Adrenal gland (tissue), 12 donors: ENCODE measurements around the gene ACBD4. TPM values are rescaled to one million over a fixed set of nuclear protein-coding genes. Genes with fewer than 3 reads are reported as not detected.

Experiments
- DNase-seq, 7 donors: peaks; one replicate each; pipeline ENCODE4 v3.0.0-alpha.2; 2019 to 2020
- H3K27ac ChIP-seq, 5 donors: fragments of 200-600 bp; sonication (generic) in 4 of 5; 1 replicate in 3 of 5; 2 replicates in 2 of 5; pipeline versions ENCODE4 v1.5.1 to v1.8.0; 2016 to 2020; ENCODE audit warnings: mild to moderate bottlenecking in 1 of 5
- H3K27me3 ChIP-seq: fragments of 200-600 bp; 2 replicates; pipeline ENCODE4 v1.8.0; 2021
- H3K36me3 ChIP-seq, 2 donors: fragments of 200-600 bp; replicated peaks in 1 of 2; 1 replicate in 1 of 2; 2 replicates in 1 of 2; pipeline versions ENCODE4 v1.5.1 to v1.8.0; 2018 to 2022
- H3K4me1 ChIP-seq, 2 donors: fragments of 200-600 bp; replicated peaks in 1 of 2; 1 replicate in 1 of 2; 2 replicates in 1 of 2; pipeline versions ENCODE4 v1.5.1 to v1.8.0; 2018 to 2021
- H3K4me3 ChIP-seq, 4 donors: fragments of 200-600 bp; sonication (generic) in 3 of 4; one replicate each; pipeline ENCODE4 v1.5.1; 2016 to 2018
- H3K9me3 ChIP-seq, 3 donors: fragments of 200-600 bp; sonication (generic) in 1 of 3; replicated peaks in 1 of 3; 1 replicate in 2 of 3; 2 replicates in 1 of 3; pipeline versions ENCODE4 v1.5.1 to v1.8.0; 2016 to 2021
- CTCF ChIP-seq, 6 experiments: fragments of 450-650 bp in 4 of 6; fragments of 200-600 bp in 2 of 6; sonication (generic) in 1 of 6; IDR thresholded peaks; 1 replicate in 5 of 6; 2 replicates in 1 of 6; pipeline versions ENCODE4 v1.5.1 to v1.8.0; 2016 to 2021; ENCODE audit warnings: antibody characterized with exemption in 6 of 6, mild to moderate bottlenecking in 2 of 6, moderate library complexity in 1 of 6
- POLR2A ChIP-seq, 2 donors: fragments of 450-650 bp; IDR thresholded peaks; one replicate each; pipeline ENCODE4 v1.6.1; 2017; ENCODE audit warnings: antibody characterized with exemption in 2 of 2, mild to moderate bottlenecking in 2 of 2, moderate library complexity in 1 of 2
- WGBS, 4 donors: extraction: QIAGEN DNeasy Blood & Tissue Kit in 2 of 4; methylation state at CpG; one replicate each; pipeline versions ENCODE4 v1.1.5 to v1.1.7; 2013 to 2017; 5-methylcytosine and 5-hydroxymethylcytosine counted together
- intact Hi-C, 2 donors: fragments of 100-400 bp; cut with DNase I; formaldehyde crosslinking; loops; one replicate each; pipeline versions ENCODE4 v1.14.1 to v1.15.0; 2022 to 2023
- polyA plus RNA-seq, 3 donors: library from polyadenylated mRNA; stranded (reverse); fragments of 200-250 nt in 2 of 3; fragments of 350-450 nt in 1 of 3; fragmentation: Illumina TruSeq in 1 of 3; extraction: RNeasy Lipid Tissue Mini Kit (QIAGEN cat#74804) in 1 of 3; gene quantifications; one replicate each; pipeline ENCODE4 v1.2.3, GENCODE V29; 2013 to 2014
- total RNA-seq, 9 donors: library from RNA; depleted of rRNA in 4 of 9; stranded (reverse); fragments of >200 nt in 4 of 9; fragments of 120-200 nt in 1 of 9; fragmentation: NEBNext Ultra II Directional in 1 of 9; extraction: Animal tissue kit (Norgen Biotek cat#: 25700) in 1 of 9; gene quantifications; one replicate each; pipeline versions ENCODE4 v1.1.0 to v1.2.4, GENCODE V29; 2013 to 2023
- donor health status: healthy with polysubstance abuse.
- donor health status: Bipolar disorder and iron deficiency.
- donor health status: DM: yes; HTN: yes; CAD: no.
- donor health status: DM: no; HTN: no; CAD: no.
- donor health status: DM: no; HTN: no; CAD: no.
- donor health status: DM: yes; HTN: yes; CAD: no.

The ACBD4 gene
- total and polyA plus RNA-seq, 12 donors: 6.6 to 71.3 (median 23.6) TPM

DNA sequence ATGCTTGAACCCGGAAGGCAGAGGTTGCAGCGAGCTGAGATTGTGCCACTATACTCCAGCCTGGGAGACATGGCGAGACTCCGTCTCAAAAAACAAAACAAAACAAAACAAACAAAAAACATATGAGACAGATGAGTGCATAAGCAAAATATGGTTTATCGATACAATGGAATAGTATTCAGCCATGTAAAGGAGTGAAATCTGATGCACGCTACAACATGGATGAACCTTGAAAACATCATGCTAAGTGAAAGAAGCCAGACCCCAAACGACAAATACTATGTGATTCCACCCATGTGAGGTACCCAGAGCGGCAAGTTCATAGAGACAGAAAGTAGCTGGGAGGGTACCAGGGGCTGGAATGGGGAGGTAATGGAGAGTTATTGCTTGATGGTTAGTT lies 10.0 kb upstream of the ACBD4 start:
- Histone ChIP-seq H3K4me1 (peaks cover 43% of the 10 kb centered on the region in 2 donors), H3K36me3 (no peaks in the 10 kb centered on the region), H3K27ac (peak overlapping the region in 2 of 5 donors; percentile 77 to 89), H3K27me3 (no peaks in the 10 kb centered on the region), H3K4me3 (no peak overlapping the region), H3K9me3 (no peaks in the 10 kb centered on the region)
- TF ChIP-seq POLR2A (IDR thresholded peaks at IDR 0.05) (no peak), CTCF (IDR thresholded peaks at IDR 0.05) (no peak)
- no peak for DNase-seq
- intact Hi-C loops: no loop called here
- WGBS, 4 donors: 93 to 99% (median 96%) methylated on average over 8 of the region's 8 CpGs

- intact Hi-C loops: loop anchor here in 1 of 2 donors (2.0 kb wide), 1 partner anchor 22 kb away; no protein-coding TSS in a partner anchor
- Histone ChIP-seq H3K27me3 (no peaks in the 10 kb centered on the region), H3K9me3 (no peaks in the 10 kb centered on the region), H3K4me3 (no peak overlapping the region), H3K36me3 (no peaks in the 10 kb centered on the region), H3K4me1 (peaks cover 53% of the 10 kb centered on the region in 2 donors), H3K27ac (peak overlapping the region in 4 of 5 donors; percentile 81 to 98 (median 92))
- no peak for DNase-seq
- 80 to 90% (median 87%) methylated on average over 2 to 8 of the region's 8 CpGs; no CpG with 5 or more reads in 1 of the 4 donors for WGBS, 4 donors
- TF ChIP-seq CTCF (IDR thresholded peaks at IDR 0.05): no peak
- no peak for TF ChIP-seq POLR2A (IDR thresholded peaks at IDR 0.05)
These were observed 8.3 kb upstream of the ACBD4 start for GRCh38 chr17:45127207-45127547.

- H3K27ac ChIP-seq: peak overlapping the region; percentile 80 to 98 (median 87)
- peak in 1 of 2 donors; percentile 42 for TF ChIP-seq POLR2A (IDR thresholded peaks at IDR 0.05)
- peak in 1 of 6 experiments; percentile 4 for TF ChIP-seq CTCF (IDR thresholded peaks at IDR 0.05)
These were observed 7.8 kb upstream of the ACBD4 start for GRCh38 chr17:45127548-45128300.

GRCh38 chr17:45128331-45128730 lies 7.2 kb upstream of the ACBD4 start:
- Histone ChIP-seq H3K27me3 (no peaks in the 10 kb centered on the region), H3K9me3 (no peaks in the 10 kb centered on the region), H3K4me3 (no peak overlapping the region), H3K36me3 (no peaks in the 10 kb centered on the region), H3K4me1 (peaks cover 53 to 58% of the 10 kb centered on the region in 2 donors), H3K27ac (peak overlapping the region; percentile 80 to 98 (median 87))
- WGBS, 4 donors: 81 to 91% (median 85%) methylated on average over 5 of the region's 5 CpGs
- TF ChIP-seq CTCF (IDR thresholded peaks at IDR 0.05): no peak
- no peak for TF ChIP-seq POLR2A (IDR thresholded peaks at IDR 0.05)
- DNase-seq: no peak
- intact Hi-C loops: no loop called here

More at GRCh38 chr17:45127548-45128300, 7.8 kb upstream of the ACBD4 start:
- peak in 6 of 7 donors; percentile 71 to 79 (median 74) for DNase-seq
- H3K4me1 ChIP-seq: peaks cover 53 to 54% of the 10 kb centered on the region in 2 donors
- H3K9me3 ChIP-seq: no peaks in the 10 kb centered on the region
- H3K4me3 ChIP-seq: no peak overlapping the region
- 30 to 38% (median 35%) methylated on average over 16 to 20 of the region's 20 CpGs for WGBS, 4 donors
- no peaks in the 10 kb centered on the region for H3K36me3 ChIP-seq
- intact Hi-C loops: loop anchor here in 1 of 2 donors (2.0 kb wide), 1 partner anchor 23 kb away; no protein-coding TSS in a partner anchor
- no peaks in the 10 kb centered on the region for H3K27me3 ChIP-seq
